Esophagus muscularis mucosa (tissue), 3 donors: Measurements from ENCODE around the gene GNAO1.

ENCODE experiments used
- CTCF ChIP-seq, 3 experiments: fragments of 200-600 bp in 2 of 3; fragments of 450-650 bp in 1 of 3; sonication (generic) in 2 of 3; IDR thresholded peaks; one replicate each; pipeline ENCODE4 v1.5.1; 2017 to 2019; ENCODE audit warnings: antibody characterized with exemption in 3 of 3, mild to moderate bottlenecking in 2 of 3, moderate library complexity in 1 of 3
- EP300 ChIP-seq: sonication (generic); formaldehyde crosslinking; IDR thresholded peaks from one replicate; pipeline ENCODE4 v1.6.1; 2017; ENCODE audit warnings: antibody characterized with exemption

GRCh38 chr16:56298116-56298515, 106.8 kb downstream of the GNAO1 start:
- TF ChIP-seq CTCF (IDR thresholded peaks at IDR 0.05) (no peak), EP300 (no peak)
